HEK293 (cell line): Measurements from ENCODE around the gene MEGF8.
A peak's percentile ranks its signal among the peaks of the same experiment; 100 is the strongest.

Experiments used
- CTCF ChIA-PET: fragments of 350-600 bp; formaldehyde crosslinking; extraction: SDS; loops from one replicate; lab custom pipeline; 2021; ENCODE audit warnings: antibody characterized with exemption; lab: Yijun Ruan, JAX
- POLR2A ChIA-PET: fragments of 300-600 bp; formaldehyde crosslinking; extraction: SDS; loops from one replicate; lab custom pipeline; 2020; ENCODE audit warnings: antibody characterized with exemption, inconsistent platforms; lab: Yijun Ruan, JAX
- H3K27ac ChIP-seq: fragments of 200-500 bp; sonication (Bioruptor generic); 2 replicates; pipeline ENCODE4 v1.5.1; 2014; ENCODE audit warnings: low read depth, low read length, control low read depth, inconsistent platforms; ENCODE audit errors: extremely low read depth
- H3K36me3 ChIP-seq, 2 experiments: fragments of 200-500 bp in 1 of 2; sonication (Bioruptor generic) in 1 of 2; 1 replicate in 1 of 2; 2 replicates in 1 of 2; pipeline ENCODE4 v1.5.1; 2014 to 2017; ENCODE audit warnings: inconsistent platforms in 2 of 2, low read length in 2 of 2; ENCODE audit not compliant: control insufficient read depth in 2 of 2, insufficient read depth in 1 of 2
- H3K4me1 ChIP-seq: fragments of 200-500 bp; sonication (Bioruptor generic); 2 replicates; pipeline ENCODE4 v1.5.1; 2014; ENCODE audit warnings: mild to moderate bottlenecking, low read length, inconsistent platforms; ENCODE audit not compliant: control insufficient read depth, insufficient read depth
- H3K4me3 ChIP-seq: 2 replicates; pipeline ENCODE4 v1.5.1; 2011; ENCODE audit warnings: low read depth, mild to moderate bottlenecking, control low read depth, low read length, moderate library complexity
- H3K9me3 ChIP-seq: fragments of 200-500 bp; sonication (Bioruptor generic); 2 replicates; pipeline ENCODE4 v1.5.1; 2014; ENCODE audit warnings: low read depth, low read length, inconsistent platforms; ENCODE audit not compliant: control insufficient read depth, insufficient read depth
- CTCF ChIP-seq: fragments of 450-650 bp; formaldehyde crosslinking; IDR thresholded peaks from 2 replicates; pipeline ENCODE4 v1.5.1; 2016; ENCODE audit warnings: missing biosample characterization, missing genetic modification characterization
- ELK4 ChIP-seq: IDR thresholded peaks from 2 replicates; pipeline ENCODE4 v1.6.1; 2011; ENCODE audit warnings: mild to moderate bottlenecking, low read depth, low read length, borderline replicate concordance
- GLIS1 ChIP-seq: fragments of 450-650 bp; formaldehyde crosslinking; IDR thresholded peaks from 2 replicates; pipeline ENCODE4 v1.5.1; 2016; ENCODE audit warnings: missing biosample characterization, missing genetic modification characterization
- HOXA7 ChIP-seq: sonication (generic); formaldehyde crosslinking; IDR thresholded peaks from 2 replicates; pipeline ENCODE4 v1.8.1; 2022; ENCODE audit warnings: missing genetic modification reagents, borderline replicate concordance
- KLF16 ChIP-seq: fragments of 450-650 bp; formaldehyde crosslinking; IDR thresholded peaks from 2 replicates; pipeline ENCODE4 v1.5.1; 2017; ENCODE audit warnings: missing biosample characterization, missing genetic modification characterization
- PRDM10 ChIP-seq: fragments of 450-650 bp; formaldehyde crosslinking; IDR thresholded peaks from 2 replicates; pipeline ENCODE4 v1.5.1; 2016; ENCODE audit warnings: missing biosample characterization, missing genetic modification characterization
- ZBTB20 ChIP-seq: fragments of 450-650 bp; formaldehyde crosslinking; IDR thresholded peaks from 2 replicates; pipeline ENCODE4 v1.5.1; 2016; ENCODE audit warnings: missing biosample characterization, missing genetic modification characterization
- ZBTB48 ChIP-seq: fragments of 450-650 bp; formaldehyde crosslinking; IDR thresholded peaks from 2 replicates; pipeline ENCODE4 v1.5.1; 2016; ENCODE audit warnings: missing biosample characterization, missing genetic modification characterization
- ZNF335 ChIP-seq: fragments of 450-650 bp; formaldehyde crosslinking; conservative IDR thresholded peaks from 2 replicates; pipeline ENCODE4 v1.5.1; 2016; ENCODE audit warnings: missing biosample characterization, missing genetic modification characterization
- ZNF404 ChIP-seq: fragments of 450-650 bp; formaldehyde crosslinking; IDR thresholded peaks from 2 replicates; pipeline ENCODE4 v1.5.1; 2017; ENCODE audit warnings: missing biosample characterization, missing genetic modification characterization
- ZNF639 ChIP-seq: fragments of 450-650 bp; formaldehyde crosslinking; IDR thresholded peaks from 2 replicates; pipeline ENCODE4 v1.5.1; 2016; ENCODE audit warnings: missing biosample characterization, missing genetic modification characterization
- ZNF692 ChIP-seq: fragments of 450-650 bp; formaldehyde crosslinking; IDR thresholded peaks from 2 replicates; pipeline ENCODE4 v1.5.1; 2016; ENCODE audit warnings: missing biosample characterization, missing genetic modification characterization
- ZNF777 ChIP-seq: fragments of 450-650 bp; formaldehyde crosslinking; IDR thresholded peaks from 2 replicates; pipeline ENCODE4 v1.5.1; 2017; ENCODE audit warnings: missing biosample characterization, missing genetic modification characterization, borderline replicate concordance

The MEGF8 gene

GRCh38 chr19:42325896-42326771 is 699 bp downstream of the MEGF8 start:
- Histone ChIP-seq H3K27ac (peak overlapping the region; percentile 92), H3K9me3 (no peaks in the 10 kb centered on the region), H3K36me3 (no peaks in the 10 kb centered on the region; a peak in 1 of 3 replicates), H3K4me1 (peaks cover 43% of the 10 kb centered on the region), H3K4me3 (peak overlapping the region; percentile 67)
- ChIA-PET CTCF (interaction anchor here (1.0 to 1.7 kb wide), 4 partner anchors 15 to 114 kb away, joined by 3 to 7 read pairs (median 4); no protein-coding TSS in a partner anchor), POLR2A (interaction anchor here (0.7 kb wide), 1 partner anchor 98 kb away, joined by 6 read pairs; no protein-coding TSS in a partner anchor)
- peak; percentile 9; the same call in 1 of the 2 replicates for TF ChIP-seq PRDM10 (tag by site-specific recombination)
- no peak for TF ChIP-seq ELK4
- peak; percentile 35; the same call in 1 of the 2 replicates for TF ChIP-seq ZBTB20
- 0 out of 2 replicates have a peak, but pooled peaks have one; percentile 12 for TF ChIP-seq ZNF777 (tag by site-specific recombination)
- 0 out of 2 replicates have a peak, but pooled peaks have one; percentile 8 for TF ChIP-seq ZNF404 (tag by site-specific recombination)
- peak; percentile 24; the same call in 1 of the 2 replicates for TF ChIP-seq GLIS1 (tag by site-specific recombination)
- TF ChIP-seq ZNF639 = no peak
- TF ChIP-seq HOXA7 (CRISPR knock-in tag) = no peak
- TF ChIP-seq KLF16 (tag by site-specific recombination) = no peak
- peak; percentile 70 for TF ChIP-seq ZNF335
- TF ChIP-seq ZBTB48 = peak; percentile 20
- peak; percentile 91 for TF ChIP-seq CTCF (tag by site-specific recombination)
- 0 out of 2 replicates have a peak, but pooled peaks have one; percentile 9 for TF ChIP-seq ZNF692 (tag by site-specific recombination)
